Measurements from ENCODE around the gene WDR18. TPM values are rescaled to one million over a fixed set of nuclear protein-coding genes. Genes with fewer than 3 reads are reported as not detected.

Gene WDR18
- total and polyA plus RNA-seq, 4 experiments from 2014 or later = 44.3 to 79.7 (median 57.1) TPM

- H3K27me3 ChIP-seq (ENCODE audit: insufficient read depth, low read length) = no peaks in the 10 kb centered on the region
- POLR2A ChIA-PET (ENCODE audit: partially characterized antibody) = interaction anchor here (1.3 to 1.5 kb wide), 2 partner anchors 9 to 31 kb away, joined by 5 read pairs; no protein-coding TSS in a partner anchor
- intact Hi-C loops (cut with micrococcal nuclease) = no loop called here
- no peaks in the 10 kb centered on the region for H3K9me3 ChIP-seq (ENCODE audit: control insufficient read depth in 1 of 2, low read length in 2 of 2)
- H3K4me3 ChIP-seq (ENCODE audit: low read length in 2 of 2) = no peak overlapping the region
- CTCF ChIA-PET (ENCODE audit: partially characterized antibody) = no interaction called here
- Mint-ChIP-seq H3K36me3 (peaks cover 0 to 2% of the 10 kb centered on the region in 2 donors), H3K27ac (no peak overlapping the region), H3K9me3 (no peaks in the 10 kb centered on the region), H3K4me3 (no peak overlapping the region), H3K27me3 (no peaks in the 10 kb centered on the region), H3K4me1 (peaks cover 0 to 3% (median under 1%) of the 10 kb centered on the region in 4 donors)
- peaks cover 26% of the 10 kb centered on the region for H3K36me3 ChIP-seq (ENCODE audit: insufficient read depth, low read length)
- no peak for DNase-seq
- H3K4me1 ChIP-seq (ENCODE audit: insufficient read depth, low read length) = no peaks in the 10 kb centered on the region
- H3K27ac ChIP-seq (ENCODE audit: low read depth, low read length) = no peak overlapping the region
Measured at GRCh38 chr19:1009981-1010538, 25.9 kb downstream of the WDR18 start.

- H3K27ac ChIP-seq (ENCODE audit: low read depth, low read length) = no peak overlapping the region
- Mint-ChIP-seq H3K27ac (no peak overlapping the region), H3K36me3 (peaks cover 0 to 2% of the 10 kb centered on the region in 2 donors), H3K27me3 (no peaks in the 10 kb centered on the region), H3K4me3 (peak overlapping the region in 1 of 8 donors; percentile 31), H3K9me3 (no peaks in the 10 kb centered on the region), H3K4me1 (peaks cover 0 to 5% (median 1%) of the 10 kb centered on the region in 4 donors)
- ChIA-PET POLR2A (ENCODE audit: partially characterized antibody) (interaction anchor here (1.3 to 1.5 kb wide), 2 partner anchors 8 to 30 kb away, joined by 5 read pairs; no protein-coding TSS in a partner anchor), CTCF (ENCODE audit: partially characterized antibody) (no interaction called here)
- intact Hi-C loops (cut with micrococcal nuclease) = no loop called here
- no peaks in the 10 kb centered on the region for H3K9me3 ChIP-seq (ENCODE audit: control insufficient read depth in 1 of 2, low read length in 2 of 2)
- H3K4me3 ChIP-seq (ENCODE audit: low read length in 2 of 2) = no peak overlapping the region
- DNase-seq = no peak
- no peaks in the 10 kb centered on the region for H3K27me3 ChIP-seq (ENCODE audit: insufficient read depth, low read length)
- H3K4me1 ChIP-seq (ENCODE audit: insufficient read depth, low read length) = peaks cover 8% of the 10 kb centered on the region
- peaks cover 26% of the 10 kb centered on the region for H3K36me3 ChIP-seq (ENCODE audit: insufficient read depth, low read length)
Measured at GRCh38 chr19:1010586-1011510, 26.7 kb downstream of the WDR18 start.

DNA sequence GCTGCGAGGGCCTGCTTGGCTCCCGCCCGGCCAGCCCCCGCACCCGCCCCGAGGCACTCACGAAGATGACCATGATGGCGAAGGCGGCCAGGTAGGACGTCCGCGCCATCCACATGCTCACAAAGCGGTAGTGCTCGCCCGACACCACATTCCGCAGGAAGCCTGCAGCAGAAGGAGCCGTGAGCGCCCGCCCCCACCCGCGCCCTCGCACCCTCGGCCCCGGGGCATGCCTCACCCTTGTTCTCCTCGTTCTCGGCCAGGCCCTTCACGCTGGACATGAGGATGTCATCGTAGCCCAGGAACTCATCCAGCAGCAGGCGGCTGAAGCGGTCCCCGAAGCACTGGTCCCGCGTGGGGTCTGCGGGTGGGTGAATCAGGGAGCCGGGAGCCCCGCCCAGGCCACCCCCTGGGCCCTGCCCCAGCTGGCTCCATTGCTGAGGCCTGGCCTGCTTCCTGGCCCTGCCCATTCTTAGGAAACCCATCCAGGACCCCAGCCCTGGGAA lies 27.7 kb downstream of the WDR18 start:
- no peaks in the 10 kb centered on the region for H3K9me3 ChIP-seq (ENCODE audit: control insufficient read depth in 1 of 2, low read length in 2 of 2)
- no peak overlapping the region for H3K27ac ChIP-seq (ENCODE audit: low read depth, low read length)
- Mint-ChIP-seq H3K36me3 (peaks cover 0 to 3% of the 10 kb centered on the region in 2 donors), H3K9me3 (no peaks in the 10 kb centered on the region), H3K27me3 (no peaks in the 10 kb centered on the region), H3K4me3 (no peak overlapping the region), H3K4me1 (peaks cover 5 to 14% (median 6%) of the 10 kb centered on the region in 4 donors), H3K27ac (no peak overlapping the region)
- H3K4me3 ChIP-seq (ENCODE audit: low read length in 2 of 2) = no peak overlapping the region
- no peaks in the 10 kb centered on the region for H3K27me3 ChIP-seq (ENCODE audit: insufficient read depth, low read length)
- peaks cover 26% of the 10 kb centered on the region for H3K36me3 ChIP-seq (ENCODE audit: insufficient read depth, low read length)
- peaks cover 18% of the 10 kb centered on the region for H3K4me1 ChIP-seq (ENCODE audit: insufficient read depth, low read length)
- intact Hi-C loops (cut with micrococcal nuclease) = no loop called here
- ChIA-PET CTCF (ENCODE audit: partially characterized antibody) (interaction anchor here (1.6 kb wide), 1 partner anchor 46 kb away, joined by 4 read pairs; no protein-coding TSS in a partner anchor), POLR2A (ENCODE audit: partially characterized antibody) (no interaction called here)
- no peak for DNase-seq

DNA sequence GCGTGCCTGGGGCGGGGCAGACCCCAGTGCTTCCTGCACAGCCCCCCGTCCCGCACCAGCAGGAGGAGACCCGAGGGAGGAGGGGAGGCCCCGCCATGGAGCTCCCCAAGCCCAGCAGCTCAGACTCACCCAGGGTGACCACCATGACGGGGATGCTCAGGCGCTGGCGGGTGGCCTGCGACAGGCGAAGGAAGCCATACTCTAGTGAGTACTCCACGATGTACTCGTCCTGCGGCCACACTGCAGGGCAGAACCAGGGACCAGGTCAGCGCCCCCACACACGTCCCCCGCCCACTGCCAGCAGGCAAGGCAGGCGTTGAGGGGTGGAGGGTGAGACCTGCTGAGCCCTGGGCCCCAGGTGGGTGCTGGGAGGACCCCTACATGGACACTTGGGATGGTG lies 28.2 kb downstream of the WDR18 start:
- POLR2A ChIA-PET (ENCODE audit: partially characterized antibody) = no interaction called here
- no peaks in the 10 kb centered on the region for H3K9me3 Mint-ChIP-seq
- no peak for DNase-seq
- H3K27ac Mint-ChIP-seq = no peak overlapping the region
- Histone ChIP-seq H3K27me3 (ENCODE audit: insufficient read depth, low read length) (no peaks in the 10 kb centered on the region), H3K36me3 (ENCODE audit: insufficient read depth, low read length) (peaks cover 26% of the 10 kb centered on the region), H3K4me1 (ENCODE audit: insufficient read depth, low read length) (peaks cover 22% of the 10 kb centered on the region), H3K9me3 (ENCODE audit: control insufficient read depth in 1 of 2, low read length in 2 of 2) (no peaks in the 10 kb centered on the region), H3K4me3 (ENCODE audit: low read length in 2 of 2) (no peak overlapping the region), H3K27ac (ENCODE audit: low read depth, low read length) (no peak overlapping the region)
- no peaks in the 10 kb centered on the region for H3K27me3 Mint-ChIP-seq
- peaks cover 0 to 5% of the 10 kb centered on the region in 2 donors for H3K36me3 Mint-ChIP-seq
- peaks cover 9 to 18% (median 11%) of the 10 kb centered on the region in 4 donors for H3K4me1 Mint-ChIP-seq
- CTCF ChIA-PET (ENCODE audit: partially characterized antibody) = interaction anchor here (1.6 kb wide), 1 partner anchor 45 kb away, joined by 4 read pairs; no protein-coding TSS in a partner anchor
- intact Hi-C loops (cut with micrococcal nuclease) = no loop called here
- no peak overlapping the region for H3K4me3 Mint-ChIP-seq

- no peak overlapping the region for H3K27ac ChIP-seq (ENCODE audit: low read depth, low read length)
- ChIA-PET CTCF (ENCODE audit: partially characterized antibody) (interaction anchor here (0.5 to 1.6 kb wide), 3 partner anchors 45 to 167 kb away, joined by 3 to 5 read pairs (median 4); no protein-coding TSS in a partner anchor), POLR2A (ENCODE audit: partially characterized antibody) (interaction anchor here (0.9 to 21.2 kb wide), 3 partner anchors 17 to 62 kb away, joined by 3 to 1029 read pairs (median 146); partner anchors contain the start of genes ARHGAP45 and CNN2)
- H3K4me1 ChIP-seq (ENCODE audit: insufficient read depth, low read length) = peaks cover 31% of the 10 kb centered on the region
- H3K27ac Mint-ChIP-seq = no peak overlapping the region
- DNase-seq = no peak
- H3K9me3 Mint-ChIP-seq = no peaks in the 10 kb centered on the region
- peaks cover 10 to 27% (median 16%) of the 10 kb centered on the region in 4 donors for H3K4me1 Mint-ChIP-seq
- H3K9me3 ChIP-seq (ENCODE audit: control insufficient read depth in 1 of 2, low read length in 2 of 2) = no peaks in the 10 kb centered on the region
- peaks cover 0 to 5% of the 10 kb centered on the region in 2 donors for H3K36me3 Mint-ChIP-seq
- H3K27me3 Mint-ChIP-seq = no peaks in the 10 kb centered on the region
- H3K36me3 ChIP-seq (ENCODE audit: insufficient read depth, low read length) = peaks cover 26% of the 10 kb centered on the region
- H3K4me3 Mint-ChIP-seq = no peak overlapping the region
- H3K27me3 ChIP-seq (ENCODE audit: insufficient read depth, low read length) = no peaks in the 10 kb centered on the region
- H3K4me3 ChIP-seq (ENCODE audit: low read length in 2 of 2) = no peak overlapping the region
- intact Hi-C loops (cut with micrococcal nuclease) = no loop called here
Measured at GRCh38 chr19:1013218-1013617, 29.1 kb downstream of the WDR18 start.

DNA sequence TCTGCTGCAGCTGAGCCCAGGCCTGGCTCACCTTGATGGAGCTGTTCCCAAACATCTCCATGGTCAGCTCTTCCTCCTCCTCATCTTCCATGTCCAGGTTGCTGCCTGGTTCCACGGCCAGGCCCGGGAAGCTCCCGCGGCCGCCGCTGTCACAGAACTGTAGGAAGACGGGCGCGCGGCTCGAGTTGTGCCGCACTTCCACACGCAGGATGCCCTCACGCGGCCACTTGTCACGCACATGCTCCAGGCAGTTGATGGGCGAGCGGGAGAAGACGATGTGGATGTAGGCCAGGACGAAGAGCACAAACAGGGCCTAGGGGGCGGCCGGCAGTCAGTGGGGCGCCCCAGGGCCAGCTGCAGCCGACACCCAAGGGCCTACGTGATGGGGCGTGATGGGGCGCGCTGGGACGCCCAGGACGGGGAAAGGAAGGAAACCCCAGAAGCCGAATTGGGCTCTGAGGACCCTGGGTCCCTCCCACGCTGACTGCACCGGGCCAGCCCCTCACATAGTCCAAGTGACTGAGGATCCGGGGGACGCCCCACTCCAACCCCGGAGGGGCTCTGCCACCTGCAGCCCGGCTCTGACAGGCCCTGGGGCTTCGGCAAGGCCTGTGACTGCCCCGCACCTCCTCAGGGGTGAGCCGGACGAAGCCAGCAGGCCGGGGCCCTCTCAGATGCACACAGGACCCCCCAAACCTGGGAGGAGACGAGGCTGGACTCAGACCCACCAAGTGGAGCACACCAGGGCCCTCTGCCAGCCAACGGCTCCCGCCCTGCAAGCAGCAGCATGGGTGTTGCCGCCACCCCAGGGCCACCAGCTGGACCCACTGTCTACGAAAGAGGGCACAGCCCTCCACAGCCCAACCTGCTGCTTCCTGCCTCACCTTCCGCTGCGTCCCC lies 30.3 kb downstream of the WDR18 start:
- Mint-ChIP-seq H3K9me3 (no peaks in the 10 kb centered on the region), H3K4me3 (no peak overlapping the region), H3K27ac (peak overlapping the region in 2 of 7 donors; percentile 83 to 84), H3K36me3 (peaks cover 0 to 4% of the 10 kb centered on the region in 2 donors), H3K4me1 (peaks cover 12 to 39% (median 24%) of the 10 kb centered on the region in 4 donors), H3K27me3 (no peaks in the 10 kb centered on the region)
- no peak overlapping the region for H3K4me3 ChIP-seq (ENCODE audit: low read length in 2 of 2)
- ChIA-PET CTCF (ENCODE audit: partially characterized antibody) (interaction anchor here (1.9 kb wide), 1 partner anchor 12 kb away, joined by 6 read pairs; the partner anchor contains the start of gene CNN2), POLR2A (ENCODE audit: partially characterized antibody) (interaction anchor here (1.1 to 21.2 kb wide), 3 partner anchors 15 to 61 kb away, joined by 4 to 1029 read pairs (median 146); partner anchors contain the start of genes ARHGAP45 and CNN2)
- H3K36me3 ChIP-seq (ENCODE audit: insufficient read depth, low read length) = peaks cover 26% of the 10 kb centered on the region
- H3K27ac ChIP-seq (ENCODE audit: low read depth, low read length) = no peak overlapping the region
- no peaks in the 10 kb centered on the region for H3K9me3 ChIP-seq (ENCODE audit: control insufficient read depth in 1 of 2, low read length in 2 of 2)
- no peak for DNase-seq
- no peaks in the 10 kb centered on the region for H3K27me3 ChIP-seq (ENCODE audit: insufficient read depth, low read length)
- peaks cover 43% of the 10 kb centered on the region for H3K4me1 ChIP-seq (ENCODE audit: insufficient read depth, low read length)
- intact Hi-C loops (cut with micrococcal nuclease) = no loop called here

All from CD4-positive, alpha-beta memory T cell (primary cell).